ENCODE results near the gene MICB. TPM values are rescaled to one million over a fixed set of nuclear protein-coding genes. Genes with fewer than 3 reads are reported as not detected.

MICB gene
- total and polyA plus RNA-seq, 2 of the 8 experiments (the other 6 are each of a cell fraction or from before 2014, with no cell fraction given): 16.2 to 25.3 TPM

DNA sequence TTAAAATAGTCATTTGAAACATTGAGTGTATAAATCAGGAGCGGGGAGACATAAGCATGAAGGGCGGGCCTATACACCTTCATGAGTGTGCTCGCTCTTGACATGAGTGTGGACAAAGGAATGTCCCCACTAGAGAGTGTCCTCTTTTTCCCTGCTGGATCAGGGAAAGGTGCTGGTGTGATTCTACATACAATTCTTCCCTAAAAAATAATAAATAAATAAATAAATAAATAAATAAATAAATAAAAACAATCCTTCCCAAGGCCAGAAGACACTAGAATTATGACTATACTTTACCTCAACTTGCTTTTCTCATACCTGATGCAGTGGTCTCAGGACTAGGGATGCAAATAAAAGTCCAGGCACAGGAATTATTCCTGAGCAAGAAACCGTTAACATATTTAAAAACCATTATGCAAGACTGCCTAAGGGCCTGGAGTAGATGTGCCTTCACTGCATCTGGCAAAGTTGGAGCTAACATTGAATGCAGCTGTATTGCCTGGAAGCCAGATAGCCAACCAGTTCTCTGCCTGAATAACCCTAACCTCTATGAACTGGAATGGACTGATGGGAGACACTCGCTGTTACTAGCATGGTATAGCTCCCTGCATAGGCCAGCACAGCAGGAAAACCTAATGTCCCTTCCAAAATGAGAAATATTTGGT lies 37.5 kb upstream of the MICB start (continued):
- TF ChIP-seq, protein P1, sequence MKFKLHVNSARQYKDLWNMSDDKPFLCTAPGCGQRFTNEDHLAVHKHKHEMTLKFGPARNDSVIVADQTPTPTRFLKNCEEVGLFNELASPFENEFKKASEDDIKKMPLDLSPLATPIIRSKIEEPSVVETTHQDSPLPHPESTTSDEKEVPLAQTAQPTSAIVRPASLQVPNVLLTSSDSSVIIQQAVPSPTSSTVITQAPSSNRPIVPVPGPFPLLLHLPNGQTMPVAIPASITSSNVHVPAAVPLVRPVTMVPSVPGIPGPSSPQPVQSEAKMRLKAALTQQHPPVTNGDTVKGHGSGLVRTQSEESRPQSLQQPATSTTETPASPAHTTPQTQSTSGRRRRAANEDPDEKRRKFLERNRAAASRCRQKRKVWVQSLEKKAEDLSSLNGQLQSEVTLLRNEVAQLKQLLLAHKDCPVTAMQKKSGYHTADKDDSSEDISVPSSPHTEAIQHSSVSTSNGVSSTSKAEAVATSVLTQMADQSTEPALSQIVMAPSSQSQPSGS (IDR thresholded peaks at IDR 0.05; ENCODE audit: low read length): no peak
- no peak for TF ChIP-seq HDAC2 (IDR thresholded peaks at IDR 0.05; ENCODE audit: borderline replicate concordance in 1 of 2, low read depth in 2 of 2, low read length in 2 of 2)
- TF ChIP-seq RAD21 (IDR thresholded peaks at IDR 0.05 in 1 of 2, conservative IDR thresholded peaks at IDR 0.05 in 1 of 2; ENCODE audit: low read depth in 2 of 2, low read length in 2 of 2): no peak
- TF ChIP-seq BACH1 (IDR thresholded peaks at IDR 0.05; ENCODE audit: low read length): no peak
- no peak for TF ChIP-seq EGR1 (IDR thresholded peaks at IDR 0.05; ENCODE audit: borderline replicate concordance, low read depth, low read length)
- no peak for TF ChIP-seq SAP30 (IDR thresholded peaks at IDR 0.05; ENCODE audit: insufficient read depth, insufficient replicate concordance, low read length)
- TF ChIP-seq KDM1A (IDR thresholded peaks at IDR 0.05; ENCODE audit: borderline replicate concordance, low read length): no peak
